Ovary (tissue), 9 donors: ENCODE measurements around the gene SWI5. TPM values are rescaled to one million over a fixed set of nuclear protein-coding genes. Genes with fewer than 3 reads are reported as not detected.

ENCODE experiments used
- DNase-seq, 5 donors: peaks; one replicate each; pipeline ENCODE4 v3.0.0-alpha.2; 2019 to 2020
- H3K27ac ChIP-seq, 2 donors: fragments of 200-600 bp; one replicate each; pipeline versions ENCODE4 v1.5.1 to v1.8.0; 2019 to 2022
- H3K27me3 ChIP-seq: fragments of 200-600 bp; one replicate; pipeline ENCODE4 v1.8.0; 2022
- H3K36me3 ChIP-seq: fragments of 200-600 bp; sonication (generic); one replicate; pipeline ENCODE4 v1.5.1; 2019
- H3K4me1 ChIP-seq: one replicate; pipeline ENCODE4 v1.8.1; 2013; ENCODE audit warnings: mild to moderate bottlenecking, moderate library complexity; ENCODE audit not compliant: insufficient read depth
- H3K4me3 ChIP-seq: fragments of 200-600 bp; sonication (generic); one replicate; pipeline ENCODE4 v1.5.1; 2017
- H3K9me3 ChIP-seq, 2 donors: fragments of 200-600 bp in 1 of 2; sonication (generic) in 1 of 2; one replicate each; pipeline versions ENCODE4 v1.5.1 to v1.8.1; 2013 to 2019; ENCODE audit warnings: mild to moderate bottlenecking in 1 of 2, moderate library complexity in 1 of 2
- EP300 ChIP-seq: sonication (generic); formaldehyde crosslinking; IDR thresholded peaks from one replicate; pipeline ENCODE4 v1.6.1; 2017; ENCODE audit warnings: antibody characterized with exemption
- POLR2A ChIP-seq: fragments of 450-650 bp; IDR thresholded peaks from one replicate; pipeline ENCODE4 v1.6.1; 2017; ENCODE audit warnings: antibody characterized with exemption, mild to moderate bottlenecking, moderate library complexity
- WGBS, 3 donors: extraction: QIAGEN DNeasy Blood & Tissue Kit in 1 of 3; methylation state at CpG; one replicate each; pipeline versions ENCODE4 v1.1.5 to v1.1.7; 2013 to 2017; 5-methylcytosine and 5-hydroxymethylcytosine counted together
- intact Hi-C, 4 donors: fragments of 100-400 bp; cut with DNase I; formaldehyde crosslinking; loops; one replicate each; pipeline versions ENCODE4 v1.11.0 to v1.15.1; 2022 to 2023
- polyA plus RNA-seq, 2 donors: library from polyadenylated mRNA; stranded (reverse); fragments of 200-250 nt in 1 of 2; fragments of 350-450 nt in 1 of 2; fragmentation: Illumina TruSeq in 1 of 2; extraction: RNeasy Lipid Tissue Mini Kit (QIAGEN cat#74804) in 1 of 2; gene quantifications; one replicate each; pipeline ENCODE4 v1.2.3, GENCODE V29; 2013 to 2014
- total RNA-seq, 7 donors: library from RNA; depleted of rRNA in 2 of 7; stranded (reverse); fragments of >200 nt in 2 of 7; fragmentation: NEBNext Ultra II Directional in 3 of 7; extraction: Animal tissue kit (Norgen Biotek cat#: 25700) in 3 of 7; gene quantifications; one replicate each; pipeline versions ENCODE4 v1.1.0 to v1.2.4, GENCODE V29; 2016 to 2023
- TF ChIP-seq, protein P1 (sequence below), 3 donors: fragments of 450-650 bp in 2 of 3; fragments of 200-600 bp in 1 of 3; IDR thresholded peaks; one replicate each; pipeline versions ENCODE4 v1.5.1 to v1.8.0; 2016 to 2022; ENCODE audit warnings: antibody characterized with exemption in 3 of 3, mild to moderate bottlenecking in 1 of 3
- donor health status: DM: no; HTN: no; CAD: no; lungs with moderate emphysema.
- donor health status: DM: no; HTN: no; CAD: no.
- donor health status: Bipolar disorder and iron deficiency.
- donor health status: DM: yes; HTN: yes; CAD: no.
- donor health status: DM: no; HTN: no; CAD: no.
- donor health status: DM: yes; HTN: yes; CAD: no.

The SWI5 gene
- total and polyA plus RNA-seq, 9 donors, result 22.4 to 48.9 (median 30.3) TPM

DNA sequence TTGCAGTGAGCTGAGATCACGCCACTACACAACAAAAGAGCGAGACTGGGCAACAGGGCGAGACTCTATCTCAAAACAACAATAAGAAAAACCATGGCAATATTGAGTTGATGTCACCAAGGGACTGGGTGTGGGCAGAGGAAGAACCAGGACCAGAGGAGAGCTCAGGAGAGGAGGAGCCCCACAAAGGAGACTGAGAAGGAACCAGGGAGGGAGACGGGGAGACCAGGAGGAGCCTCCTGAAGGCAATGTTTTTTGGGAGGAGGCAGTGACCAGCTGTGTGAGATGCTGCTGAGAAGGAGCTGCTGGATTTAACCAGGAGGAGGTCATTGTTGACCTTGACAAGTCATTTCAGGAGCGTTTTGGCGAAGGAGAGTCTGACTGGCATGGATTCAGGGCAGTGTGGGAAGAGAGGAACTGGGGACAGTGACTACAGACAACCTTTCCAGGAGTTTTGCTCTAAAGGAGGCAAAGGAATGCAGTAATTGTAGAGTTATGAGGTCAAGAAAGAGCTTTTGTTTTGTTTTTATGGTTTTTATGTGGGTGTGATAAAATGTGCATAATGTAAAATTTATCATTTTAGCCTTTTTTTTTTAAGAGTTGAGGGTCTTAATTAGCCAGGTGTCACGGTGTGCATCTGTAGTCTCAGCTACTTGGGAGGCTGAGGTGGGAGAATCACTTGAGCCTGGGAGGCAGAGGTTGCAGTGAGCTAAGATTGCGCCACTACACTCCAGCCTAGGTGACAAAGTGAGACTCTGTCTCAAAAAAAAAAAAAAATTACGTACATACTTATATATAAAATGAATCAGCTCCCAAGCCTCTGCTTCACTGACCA is 28.3 kb downstream of the SWI5 start:
- no peak for DNase-seq
- Histone ChIP-seq H3K4me3 (no peak overlapping the region), H3K4me1 (no peaks in the 10 kb centered on the region), H3K36me3 (no peaks in the 10 kb centered on the region), H3K27me3 (no peaks in the 10 kb centered on the region), H3K27ac (no peak overlapping the region), H3K9me3 (no peaks in the 10 kb centered on the region)
- intact Hi-C loops, result no loop called here
- no peak for TF ChIP-seq EP300
- TF ChIP-seq POLR2A, result no peak
- TF ChIP-seq, protein P1, sequence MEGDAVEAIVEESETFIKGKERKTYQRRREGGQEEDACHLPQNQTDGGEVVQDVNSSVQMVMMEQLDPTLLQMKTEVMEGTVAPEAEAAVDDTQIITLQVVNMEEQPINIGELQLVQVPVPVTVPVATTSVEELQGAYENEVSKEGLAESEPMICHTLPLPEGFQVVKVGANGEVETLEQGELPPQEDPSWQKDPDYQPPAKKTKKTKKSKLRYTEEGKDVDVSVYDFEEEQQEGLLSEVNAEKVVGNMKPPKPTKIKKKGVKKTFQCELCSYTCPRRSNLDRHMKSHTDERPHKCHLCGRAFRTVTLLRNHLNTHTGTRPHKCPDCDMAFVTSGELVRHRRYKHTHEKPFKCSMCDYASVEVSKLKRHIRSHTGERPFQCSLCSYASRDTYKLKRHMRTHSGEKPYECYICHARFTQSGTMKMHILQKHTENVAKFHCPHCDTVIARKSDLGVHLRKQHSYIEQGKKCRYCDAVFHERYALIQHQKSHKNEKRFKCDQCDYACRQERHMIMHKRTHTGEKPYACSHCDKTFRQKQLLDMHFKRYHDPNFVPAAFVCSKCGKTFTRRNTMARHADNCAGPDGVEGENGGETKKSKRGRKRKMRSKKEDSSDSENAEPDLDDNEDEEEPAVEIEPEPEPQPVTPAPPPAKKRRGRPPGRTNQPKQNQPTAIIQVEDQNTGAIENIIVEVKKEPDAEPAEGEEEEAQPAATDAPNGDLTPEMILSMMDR (IDR thresholded peaks at IDR 0.05), result no peak
- WGBS, 3 donors, result 35 to 47% (median 38%) methylated on average over 9 of the region's 9 CpGs

GRCh38 chr9:128304971-128305288 is 28.9 kb downstream of the SWI5 start:
- Histone ChIP-seq H3K9me3 (no peaks in the 10 kb centered on the region), H3K27ac (no peak overlapping the region), H3K4me1 (no peaks in the 10 kb centered on the region), H3K36me3 (no peaks in the 10 kb centered on the region), H3K27me3 (no peaks in the 10 kb centered on the region), H3K4me3 (no peak overlapping the region)
- DNase-seq, result no peak
- TF ChIP-seq EP300 (no peak), POLR2A (no peak)
- TF ChIP-seq, protein P1 (IDR thresholded peaks at IDR 0.05), result no peak
- WGBS, 3 donors, result 26 to 38% (median 35%) methylated on average over 5 of the region's 5 CpGs
- intact Hi-C loops, result no loop called here

- no peak overlapping the region for H3K4me3 ChIP-seq
- H3K36me3 ChIP-seq, result no peaks in the 10 kb centered on the region
- TF ChIP-seq POLR2A, result no peak
- no peak for TF ChIP-seq EP300
- TF ChIP-seq, protein P1 (IDR thresholded peaks at IDR 0.05), result no peak
- 89 to 92% (median 91%) methylated on average over 16 of the region's 16 CpGs for WGBS, 3 donors
- intact Hi-C loops, result no loop called here
- H3K27me3 ChIP-seq, result no peaks in the 10 kb centered on the region
- no peaks in the 10 kb centered on the region for H3K9me3 ChIP-seq
- H3K27ac ChIP-seq, result no peak overlapping the region
- no peak for DNase-seq
- H3K4me1 ChIP-seq, result no peaks in the 10 kb centered on the region
Measured at GRCh38 chr9:128309551-128309950, 33.5 kb downstream of the SWI5 start.

GRCh38 chr9:128310461-128310860 is 34.4 kb downstream of the SWI5 start:
- intact Hi-C loops, result no loop called here
- TF ChIP-seq, protein P1 (IDR thresholded peaks at IDR 0.05), result no peak
- Histone ChIP-seq H3K4me3 (no peak overlapping the region), H3K27me3 (no peaks in the 10 kb centered on the region), H3K27ac (no peak overlapping the region), H3K36me3 (no peaks in the 10 kb centered on the region), H3K4me1 (no peaks in the 10 kb centered on the region), H3K9me3 (no peaks in the 10 kb centered on the region)
- WGBS, 3 donors, result 80 to 88% (median 87%) methylated on average over 10 of the region's 10 CpGs
- no peak for DNase-seq
